Stimulated activated naive CD4-positive, alpha-beta T cell (primary cell): Measurements from ENCODE around the gene GALR1.
"Not testable (repeated sequence)": the region's sequence is repeated elsewhere in the genome, so short reads cannot be mapped to it uniquely, and the experiment has no call there.

ENCODE experiments used
- DNase-seq, 6 experiments: peaks; one replicate each; lab custom pipeline; 2025; lab: John Stamatoyannopoulos, UW

The GALR1 gene, protein sequence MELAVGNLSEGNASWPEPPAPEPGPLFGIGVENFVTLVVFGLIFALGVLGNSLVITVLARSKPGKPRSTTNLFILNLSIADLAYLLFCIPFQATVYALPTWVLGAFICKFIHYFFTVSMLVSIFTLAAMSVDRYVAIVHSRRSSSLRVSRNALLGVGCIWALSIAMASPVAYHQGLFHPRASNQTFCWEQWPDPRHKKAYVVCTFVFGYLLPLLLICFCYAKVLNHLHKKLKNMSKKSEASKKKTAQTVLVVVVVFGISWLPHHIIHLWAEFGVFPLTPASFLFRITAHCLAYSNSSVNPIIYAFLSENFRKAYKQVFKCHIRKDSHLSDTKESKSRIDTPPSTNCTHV

DNA sequence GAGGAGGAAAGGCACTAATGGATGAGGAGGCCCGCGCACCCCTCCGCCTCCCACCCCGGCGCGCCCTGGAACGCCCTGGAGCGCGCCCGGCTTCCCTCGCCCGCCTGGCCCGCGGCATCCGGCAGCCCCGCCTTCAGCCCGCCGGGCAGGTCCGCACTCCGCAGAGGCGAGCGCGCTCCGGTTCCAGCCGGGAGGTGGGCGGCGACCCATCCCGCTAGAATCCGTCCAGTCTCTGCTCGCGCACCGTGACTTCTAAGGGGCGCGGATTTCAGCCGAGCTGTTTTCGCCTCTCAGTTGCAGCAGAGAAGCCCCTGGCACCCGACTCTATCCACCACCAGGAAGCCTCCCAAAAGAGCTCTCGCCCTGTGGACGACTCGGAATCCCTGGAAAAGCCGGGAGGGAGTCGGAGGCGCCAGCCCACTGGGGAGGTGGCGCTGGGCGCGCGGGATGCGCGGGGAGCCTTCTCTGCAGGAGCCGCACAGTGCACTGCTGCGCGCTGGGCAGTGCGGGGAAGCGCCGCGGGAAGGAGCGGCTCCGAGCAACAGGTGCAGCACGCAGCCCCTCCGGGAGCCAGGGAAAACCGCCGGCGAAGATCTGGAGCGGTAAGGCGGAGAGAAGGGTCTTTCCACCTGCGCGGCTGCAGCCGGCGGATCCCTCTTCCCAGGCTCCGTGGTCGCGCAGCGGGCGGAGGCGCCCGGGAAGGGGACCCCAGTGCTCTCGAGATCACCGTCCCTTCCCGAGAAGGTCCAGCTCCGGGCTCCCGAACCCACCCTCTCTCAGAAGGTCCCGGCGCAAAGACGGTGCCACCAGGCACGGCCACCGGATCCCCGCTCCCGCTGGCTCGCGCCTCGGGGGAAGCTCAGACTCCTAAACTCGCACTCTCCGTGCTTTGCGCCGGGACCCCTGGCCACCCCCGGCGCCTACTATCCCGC, at the start of gene GALR1:
GALR1 (plus strand) TSS at position 280 of the 932 bp plus-strand sequence. CDS start 701 bp downstream, outside the sequence.
- no peak for DNase-seq

DNA sequence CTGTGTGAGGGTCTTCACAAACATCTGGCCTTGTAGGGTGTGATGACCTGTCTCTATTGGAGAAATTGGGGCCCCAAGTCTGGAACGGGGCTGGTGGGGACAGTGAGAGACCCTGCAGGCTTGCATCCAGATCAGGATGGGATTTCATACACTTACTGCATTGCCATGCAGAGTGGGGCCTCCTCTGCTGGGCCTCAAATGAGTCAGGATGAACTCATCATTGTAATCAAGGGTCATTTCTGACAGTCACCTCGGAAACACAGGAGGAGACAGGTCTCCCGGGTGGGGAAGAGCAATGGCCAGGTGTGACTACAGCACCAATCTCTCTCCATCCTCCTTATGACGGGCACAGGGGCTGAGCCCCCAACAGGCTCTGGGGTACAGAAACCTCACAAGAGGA, 48.1 kb upstream of the GALR1 start:
- DNase-seq: no peak

DNA sequence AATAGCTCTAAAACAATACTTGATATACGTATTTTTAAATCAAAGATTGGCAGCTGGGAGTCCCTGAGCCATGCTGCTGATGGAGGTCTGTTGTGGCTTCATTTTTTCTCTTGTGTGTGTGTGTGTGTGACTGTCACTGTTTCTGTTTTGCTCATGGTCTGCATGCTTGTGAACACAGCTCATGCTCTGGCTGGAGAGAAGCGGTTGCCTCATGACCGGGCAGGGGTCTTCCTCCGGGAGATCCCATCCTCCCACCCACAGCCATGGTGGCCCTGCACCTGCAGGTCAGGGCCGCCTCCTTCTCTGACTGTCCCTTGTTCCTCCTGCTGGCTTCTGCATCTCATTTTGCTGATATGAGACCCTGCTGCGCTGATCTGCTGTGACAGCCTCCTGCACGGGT, 47.3 kb upstream of the GALR1 start:
- no peak for DNase-seq

DNA sequence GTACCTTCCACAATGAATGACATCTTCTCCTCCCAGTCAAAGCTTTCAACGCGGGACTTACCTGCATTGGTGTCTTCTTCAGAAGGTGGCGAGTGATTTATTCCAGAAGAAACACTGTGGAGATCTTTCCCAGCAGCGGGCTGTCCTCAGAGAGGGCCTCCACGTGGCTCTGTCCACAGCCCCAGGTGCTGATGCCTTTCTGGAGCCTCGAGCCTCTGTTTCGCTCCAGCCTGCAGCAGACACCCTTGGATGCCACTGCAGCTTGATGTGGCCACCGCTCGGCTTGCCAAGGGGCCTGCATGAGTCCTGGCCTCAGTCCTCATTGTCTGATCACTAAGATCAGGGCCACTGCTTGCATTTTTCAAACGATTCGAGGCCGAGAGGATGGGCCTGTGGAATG, 46.6 kb upstream of the GALR1 start:
- DNase-seq: no peak

DNA sequence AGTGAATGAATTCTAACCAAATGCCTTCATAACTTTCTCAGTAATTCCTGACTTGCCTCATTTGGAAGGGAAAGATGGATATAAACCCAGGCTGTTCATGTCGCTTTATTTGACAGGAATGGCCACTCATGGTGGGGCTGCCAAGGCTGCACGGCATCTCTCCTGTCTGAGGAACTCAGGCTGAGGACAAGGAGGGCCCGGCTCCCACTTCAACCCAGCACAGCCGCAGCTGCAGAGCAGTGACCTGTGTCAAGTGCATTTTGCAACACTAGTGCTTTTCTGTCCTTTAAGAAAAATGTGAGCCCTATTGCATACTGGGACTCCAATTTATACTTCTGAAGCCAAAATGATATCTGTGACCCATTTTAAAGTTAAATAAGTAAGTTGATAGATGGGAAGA, 45.8 kb upstream of the GALR1 start:
- no peak for DNase-seq

DNA sequence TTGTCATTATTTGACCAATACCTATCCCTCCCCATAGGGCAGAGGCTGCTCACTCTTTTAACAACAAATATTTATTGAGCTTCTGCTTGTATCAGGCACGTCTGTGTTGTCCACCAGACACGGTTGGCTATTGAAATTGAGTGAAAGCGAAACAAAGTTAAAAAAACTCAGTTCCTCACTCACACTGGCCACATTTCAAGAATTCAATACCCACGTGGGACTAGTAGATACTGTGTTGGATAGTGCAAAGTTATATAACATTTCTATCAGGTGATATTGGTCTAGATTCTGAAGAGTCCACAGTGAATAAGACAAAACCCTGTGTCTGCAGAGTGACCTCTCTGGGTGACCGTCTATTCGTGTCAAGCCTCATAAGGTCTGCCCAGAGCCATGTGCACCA, 43.9 kb upstream of the GALR1 start:
- no peak for DNase-seq

DNA sequence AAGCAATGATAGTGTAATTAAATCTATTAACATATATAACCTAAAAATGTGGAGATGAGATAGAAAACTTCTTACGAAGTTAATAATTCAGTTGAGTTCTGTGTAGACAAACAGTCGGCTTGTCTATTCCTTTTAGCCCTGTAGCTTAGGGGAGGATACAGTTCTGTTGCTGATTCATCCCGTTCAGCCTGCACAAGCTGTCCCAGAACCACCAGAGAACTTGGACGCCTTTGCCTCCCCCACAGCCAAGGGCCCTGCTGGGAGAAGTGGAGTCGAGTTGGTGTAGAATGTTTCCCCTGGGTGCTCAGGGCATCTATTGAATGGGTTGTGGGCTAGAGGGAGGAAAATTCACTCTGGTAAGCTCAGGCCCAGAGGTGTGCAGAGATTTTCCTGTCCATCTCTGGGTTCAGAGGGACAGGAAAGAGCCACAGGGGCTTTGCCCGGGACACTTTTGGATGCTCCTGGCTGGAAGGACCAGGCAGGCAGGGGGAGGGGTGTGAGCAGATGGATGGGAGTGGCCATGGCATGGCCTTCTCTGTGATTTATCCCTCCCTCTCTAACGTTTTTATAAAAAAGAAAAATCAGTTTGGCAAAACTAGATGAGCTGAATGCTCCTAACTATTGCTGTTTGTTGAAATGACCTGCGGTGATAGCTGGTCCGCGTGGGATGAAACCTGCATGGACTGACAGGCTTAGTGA, 42.8 kb upstream of the GALR1 start:
- DNase-seq: no peak

DNA sequence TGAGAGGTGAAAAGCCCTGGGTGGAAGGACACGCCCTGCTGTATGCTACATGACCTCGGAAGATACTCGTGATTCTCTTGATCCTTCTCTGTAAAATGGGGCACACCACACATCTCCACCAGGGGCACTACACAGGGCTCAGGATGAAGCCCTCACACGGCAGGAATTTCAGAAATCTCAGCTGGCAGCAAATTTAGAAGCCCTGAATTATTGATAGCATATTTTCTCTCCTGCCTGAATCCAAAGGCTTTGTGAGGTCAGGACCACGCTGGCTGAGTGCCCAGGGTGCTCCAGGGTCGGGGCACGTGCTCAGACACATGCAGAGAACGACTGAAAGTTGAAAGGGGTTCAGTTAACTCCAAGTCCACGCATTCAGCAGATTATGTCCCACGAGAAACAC, 42.1 kb upstream of the GALR1 start:
- DNase-seq: peak; percentile 9 to 61 (median 52)

DNA sequence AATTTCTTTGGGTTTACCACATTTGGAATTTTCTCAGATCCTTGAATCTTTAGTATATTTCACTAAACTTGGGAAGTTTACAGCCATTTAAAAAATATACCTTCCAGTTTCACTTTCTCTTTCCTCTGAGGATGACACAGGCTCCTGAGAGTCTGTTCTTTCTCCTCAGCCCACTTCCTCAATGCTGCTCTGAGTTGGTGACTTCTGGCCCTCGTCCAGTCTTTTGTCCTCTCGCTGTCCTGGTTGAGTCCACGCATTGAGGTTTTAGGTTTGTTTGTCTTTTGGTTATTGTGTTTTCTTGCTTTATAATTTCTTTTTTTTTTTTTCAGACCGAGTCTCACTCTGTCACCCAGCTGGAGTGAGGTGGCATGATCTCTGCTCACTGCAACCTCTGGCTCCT, 40.7 kb upstream of the GALR1 start:
- DNase-seq: peak in 3 of 6 experiments; percentile 38 to 48 (median 42)

DNA sequence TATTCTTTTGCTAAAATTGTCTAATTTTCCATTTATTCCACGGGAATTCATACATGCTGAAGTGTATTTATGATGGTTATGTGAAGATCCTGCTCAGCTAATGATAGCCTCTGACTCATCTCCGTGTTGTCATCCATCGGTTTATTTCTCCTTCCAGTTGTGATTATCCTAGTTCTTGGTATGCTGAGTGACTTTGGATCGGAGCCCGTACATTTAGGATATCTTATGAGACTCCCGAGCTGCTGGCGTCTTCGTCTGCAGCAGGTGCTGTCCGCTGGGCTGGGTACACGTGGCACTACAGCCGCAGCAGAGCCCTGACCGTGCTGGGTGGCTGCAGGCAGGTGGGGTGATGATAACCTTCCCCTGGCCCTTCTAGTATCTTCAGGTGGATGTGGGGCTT, 40.1 kb upstream of the GALR1 start:
- no peak for DNase-seq

DNA sequence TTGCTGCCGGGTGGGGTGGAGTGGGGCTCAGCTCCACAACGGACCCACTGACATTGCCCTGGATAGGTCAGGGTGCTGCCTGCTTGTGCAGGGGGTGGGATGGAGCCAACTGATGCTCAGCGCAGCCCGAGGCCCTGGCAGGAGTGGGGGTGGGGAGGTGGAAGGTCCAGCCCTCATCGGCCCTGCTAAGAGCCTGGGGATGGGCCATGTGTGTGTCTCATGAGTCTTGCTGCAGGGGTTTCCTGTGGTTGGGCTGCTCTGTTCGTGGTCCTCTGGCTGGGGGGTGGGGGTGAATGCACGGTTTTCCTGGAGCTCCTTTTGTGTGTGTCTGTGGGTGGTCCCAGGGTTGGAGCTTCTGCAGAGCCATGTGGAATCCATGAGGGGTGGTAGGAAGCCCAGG, 39.4 kb upstream of the GALR1 start:
- DNase-seq: no peak

DNA sequence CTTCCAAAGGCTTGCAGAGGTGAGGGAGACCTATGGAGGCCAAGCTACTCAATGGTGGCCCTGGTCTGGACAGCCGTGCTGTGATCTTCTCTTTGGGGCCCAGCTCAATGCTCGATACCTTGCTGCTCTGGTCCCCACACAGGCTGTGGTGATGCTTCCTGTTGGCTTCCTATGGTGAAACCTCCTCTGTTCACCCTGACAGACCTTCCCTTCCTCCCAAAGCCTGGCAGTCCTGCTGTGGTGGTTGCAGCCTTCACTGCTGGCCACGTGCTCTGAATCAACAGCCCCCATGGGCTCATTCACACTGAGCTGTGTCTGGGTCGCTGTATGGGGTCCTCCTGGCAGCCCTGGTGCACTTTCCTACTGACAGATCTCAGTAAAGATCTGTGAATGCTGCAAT, 31.0 kb upstream of the GALR1 start:
- no peak for DNase-seq

DNA sequence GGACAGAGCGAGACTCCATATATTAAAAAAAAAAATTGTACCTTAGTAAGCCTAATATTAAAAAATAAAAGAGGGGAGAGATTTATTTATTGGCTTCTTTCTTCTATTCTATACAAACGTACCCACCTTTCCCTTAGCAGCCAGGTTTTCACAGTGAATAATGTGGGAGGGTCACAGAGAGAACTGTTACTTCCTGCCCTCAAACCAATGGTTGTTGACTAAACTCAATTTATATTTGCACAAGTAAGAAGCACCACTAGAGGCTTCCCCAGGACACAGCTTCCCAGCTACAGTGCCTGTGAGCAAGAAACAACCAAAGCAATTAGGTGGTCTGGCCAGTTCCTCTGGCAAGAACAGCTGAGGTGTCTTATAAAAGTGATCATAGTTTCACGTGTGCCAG, 28.9 kb upstream of the GALR1 start:
- no peak for DNase-seq

DNA sequence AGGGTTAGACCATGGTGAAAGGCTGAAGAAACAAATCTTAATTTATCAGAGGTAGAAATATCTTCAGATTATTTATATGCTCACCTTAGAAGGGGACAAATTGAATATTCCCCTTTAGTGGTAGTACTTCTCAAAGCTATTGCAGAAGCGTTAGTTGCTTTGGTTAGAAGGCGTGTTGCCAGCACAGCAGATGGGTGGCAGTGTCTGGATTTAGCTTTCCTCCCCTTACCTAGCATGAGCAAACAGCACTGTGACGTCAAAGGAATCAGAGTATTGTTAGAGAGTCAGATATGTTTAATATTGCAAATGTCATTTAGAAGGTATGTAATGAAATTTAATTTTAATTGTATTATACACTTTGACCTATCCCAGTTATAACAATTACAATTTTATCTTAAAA, 27.2 kb upstream of the GALR1 start:
- no peak for DNase-seq

DNA sequence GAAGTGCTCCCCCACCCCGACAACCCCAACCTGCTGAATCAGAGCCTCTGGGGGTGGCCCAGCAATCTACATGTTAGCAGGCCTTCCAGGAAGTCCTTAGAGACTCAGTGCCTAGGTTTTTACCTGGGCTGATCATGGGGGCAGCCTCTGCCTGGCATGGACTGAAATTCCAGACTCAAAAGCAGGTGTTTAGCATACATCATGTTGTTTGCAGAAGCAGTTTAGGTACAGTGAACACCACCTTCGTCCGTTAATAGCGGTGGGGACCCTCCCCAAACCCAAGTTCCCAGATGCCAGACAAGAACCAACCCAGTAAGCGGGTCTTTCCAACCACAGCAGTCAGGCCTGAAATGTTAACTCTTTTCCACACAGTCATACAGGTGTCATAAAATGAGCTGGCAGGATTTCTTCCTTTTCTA, 26.4 kb upstream of the GALR1 start:
- DNase-seq: no peak

DNA sequence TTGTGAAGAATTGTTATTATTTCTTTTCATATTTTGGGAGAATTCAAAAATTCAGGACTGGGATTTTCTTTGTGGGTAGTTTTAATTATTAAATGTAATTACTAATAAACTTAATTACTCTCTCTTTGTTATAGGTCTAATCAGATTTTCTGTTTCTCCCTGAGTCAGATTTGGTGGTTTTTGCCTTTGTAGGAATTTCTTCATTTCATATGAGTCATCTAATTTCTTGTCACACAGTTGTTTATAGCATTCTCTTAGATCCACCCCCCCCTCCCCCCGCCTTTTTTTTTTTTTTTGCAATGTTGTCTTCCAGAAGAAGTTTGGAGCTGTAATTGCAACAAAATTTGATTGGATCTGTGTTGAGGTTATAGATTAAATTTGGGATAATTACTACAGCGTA, 26.0 kb upstream of the GALR1 start:
- no peak for DNase-seq

DNA sequence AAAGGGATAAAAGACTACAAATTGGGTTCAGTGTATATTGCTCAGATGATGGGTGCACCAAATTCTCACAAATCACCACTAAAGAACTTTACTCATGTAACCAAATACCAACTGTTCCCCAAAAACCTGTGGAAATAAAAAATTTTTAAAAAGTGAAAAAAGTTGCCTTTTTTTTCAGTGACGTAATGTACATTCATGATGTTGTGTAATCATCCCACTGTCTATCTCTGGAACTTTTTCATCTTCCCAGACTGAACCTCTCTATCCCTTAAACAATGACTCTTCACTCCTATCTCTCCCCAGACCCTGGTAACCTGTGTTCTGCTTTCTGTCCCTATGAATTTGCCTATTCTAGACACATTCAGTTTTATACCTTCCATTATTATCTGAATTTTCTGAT, 19.0 kb upstream of the GALR1 start:
- DNase-seq: no peak

DNA sequence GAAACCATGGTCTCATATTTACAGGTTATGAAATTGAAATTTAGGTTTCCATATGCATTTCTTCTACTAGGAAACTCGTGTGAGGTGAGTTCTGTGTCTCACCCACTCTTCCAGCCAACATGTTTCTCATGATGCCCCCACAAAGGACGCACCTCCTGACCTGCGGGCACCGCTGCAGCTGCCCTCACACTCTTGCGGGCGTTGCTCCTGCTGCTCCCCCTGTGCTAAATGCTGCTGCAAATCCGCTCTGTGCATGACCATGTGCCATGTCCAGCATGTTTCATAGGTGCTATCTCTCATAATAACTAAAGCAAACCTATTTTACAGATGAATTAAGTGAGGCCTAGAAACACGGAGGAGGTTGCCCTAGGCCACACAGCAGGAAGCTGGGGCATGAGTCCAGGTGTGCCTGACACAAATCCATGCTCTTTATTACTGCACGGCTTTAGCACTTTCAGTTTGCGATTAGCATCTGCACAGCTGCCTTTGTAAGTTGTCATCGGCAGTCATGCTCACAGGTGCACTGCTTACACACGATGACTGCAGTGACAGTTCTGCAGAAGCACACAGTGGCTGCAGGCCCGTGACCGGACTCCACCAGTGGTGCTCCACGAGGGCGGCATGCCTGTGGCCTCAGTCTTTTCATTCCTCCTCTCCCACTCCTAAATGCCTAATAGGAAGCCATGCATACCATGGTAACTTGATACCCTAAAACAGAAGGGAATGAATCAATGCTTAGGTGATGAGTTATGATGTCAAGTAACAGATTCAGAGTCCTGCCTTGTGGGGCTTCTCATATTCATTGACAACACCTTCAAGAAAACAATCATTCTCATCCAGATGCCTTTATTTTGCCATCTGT, 14.9 kb upstream of the GALR1 start:
- DNase-seq: no peak

DNA sequence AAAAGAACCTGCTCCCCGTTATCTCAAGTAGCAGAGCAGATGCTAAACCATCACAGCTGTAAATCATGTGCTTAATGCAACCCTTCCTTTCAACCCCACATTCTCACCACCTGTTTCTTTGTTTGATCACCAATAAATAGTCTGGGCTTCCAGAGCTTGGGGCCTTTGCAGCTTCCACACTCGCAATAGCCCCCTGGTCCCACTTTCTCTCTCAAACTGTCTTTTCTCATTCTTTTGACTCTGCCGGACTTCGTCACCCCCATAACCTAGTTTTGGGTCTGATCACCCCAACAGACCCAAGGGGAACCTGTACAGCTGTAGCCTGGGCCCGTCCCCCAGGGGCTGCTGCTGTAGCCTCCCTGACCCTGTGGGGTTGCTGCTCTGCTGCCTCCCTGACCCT, 10.4 kb upstream of the GALR1 start:
- DNase-seq: not testable (repeated sequence)

DNA sequence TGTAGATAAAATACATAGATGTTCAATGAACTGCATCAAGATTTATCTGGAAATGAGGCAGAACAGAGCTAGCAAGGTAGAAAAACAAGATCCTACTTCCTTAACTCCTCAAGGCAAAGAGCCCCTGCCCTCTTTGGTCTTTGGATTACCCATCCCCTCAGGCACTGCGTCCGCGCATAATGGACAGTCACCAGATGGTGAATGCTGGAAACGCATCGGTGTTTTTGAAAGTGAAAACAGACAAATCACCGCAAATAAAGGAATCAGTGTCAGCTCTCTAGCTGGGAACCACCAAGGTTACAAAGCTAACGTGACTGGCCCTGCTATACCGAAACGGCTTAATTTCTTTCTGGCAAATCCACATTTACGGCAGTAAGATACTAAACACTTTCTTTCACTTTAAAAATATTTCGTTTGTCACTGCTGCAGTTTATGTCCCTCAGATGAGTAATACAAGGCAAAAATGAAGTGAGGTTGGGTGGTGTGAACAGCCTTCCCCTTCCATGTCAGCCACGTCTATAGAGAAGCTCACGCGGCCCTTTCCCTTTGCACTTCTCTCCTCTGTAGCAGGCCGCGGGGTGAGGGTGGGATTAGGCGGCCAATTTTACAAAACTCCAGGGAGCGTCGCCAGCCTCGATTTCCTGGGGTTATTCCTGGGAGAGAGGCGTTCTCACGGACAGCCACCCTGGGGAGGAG, 627 bp upstream of the GALR1 start:
- DNase-seq: no peak

DNA sequence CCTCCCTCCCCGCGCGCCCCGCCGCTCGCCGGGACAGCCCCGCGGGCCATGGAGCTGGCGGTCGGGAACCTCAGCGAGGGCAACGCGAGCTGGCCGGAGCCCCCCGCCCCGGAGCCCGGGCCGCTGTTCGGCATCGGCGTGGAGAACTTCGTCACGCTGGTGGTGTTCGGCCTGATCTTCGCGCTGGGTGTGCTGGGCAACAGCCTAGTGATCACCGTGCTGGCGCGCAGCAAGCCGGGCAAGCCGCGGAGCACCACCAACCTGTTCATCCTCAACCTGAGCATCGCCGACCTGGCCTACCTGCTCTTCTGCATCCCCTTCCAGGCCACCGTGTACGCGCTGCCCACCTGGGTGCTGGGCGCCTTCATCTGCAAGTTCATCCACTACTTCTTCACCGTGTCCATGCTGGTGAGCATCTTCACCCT, 865 bp downstream of the GALR1 start:
- DNase-seq: no peak
